MM.1S (cell line): ENCODE data around the gene EIF3M.

Source experiments
- DNase-seq: peaks from one replicate; pipeline ENCODE4 v3.0.0-alpha.2; 2015
- H2AFZ ChIP-seq: fragments of 300-600 bp; sonication (generic); 2 replicates; pipeline ENCODE4 v1.6.0; 2016; ENCODE audit warnings: antibody characterized with exemption, low read length
- H3F3A ChIP-seq: fragments of 300-600 bp; sonication (generic); 2 replicates; pipeline ENCODE4 v1.6.1; 2016; ENCODE audit warnings: mild to moderate bottlenecking, antibody characterized with exemption, low read length, moderate library complexity, mixed read lengths; ENCODE audit not compliant: insufficient read depth
- H3K27ac ChIP-seq: fragments of 300-600 bp; sonication (generic); 2 replicates; pipeline ENCODE4 v1.5.1; 2016; ENCODE audit warnings: mild to moderate bottlenecking, low read length
- H3K27me3 ChIP-seq: fragments of 300-600 bp; sonication (generic); replicated peaks from 2 replicates; pipeline ENCODE4 v1.6.0; 2016; ENCODE audit warnings: low read length; ENCODE audit not compliant: insufficient read depth
- H3K36me3 ChIP-seq: fragments of 300-600 bp; sonication (generic); replicated peaks from 2 replicates; pipeline ENCODE4 v1.6.1; 2016; ENCODE audit warnings: mild to moderate bottlenecking, low read length, mixed read lengths; ENCODE audit not compliant: insufficient read depth
- H3K4me1 ChIP-seq: fragments of 300-600 bp; sonication (generic); 2 replicates; pipeline ENCODE4 v1.6.1; 2016; ENCODE audit warnings: low read length, mixed read lengths
- H3K4me2 ChIP-seq: fragments of 300-600 bp; sonication (generic); 2 replicates; pipeline ENCODE4 v1.6.0; 2016; ENCODE audit warnings: low read depth, low read length
- H3K4me3 ChIP-seq: fragments of 300-600 bp; sonication (generic); 2 replicates; pipeline ENCODE4 v1.5.1; 2016; ENCODE audit warnings: low read length, mixed read lengths
- H3K79me2 ChIP-seq: fragments of 300-600 bp; sonication (generic); 2 replicates; pipeline ENCODE4 v1.6.1; 2016; ENCODE audit warnings: mixed run types, low read length, mixed read lengths
- H3K9ac ChIP-seq: fragments of 300-600 bp; sonication (generic); 2 replicates; pipeline ENCODE4 v1.6.1; 2016; ENCODE audit warnings: low read length, mixed read lengths
- H3K9me2 ChIP-seq: fragments of 300-600 bp; sonication (generic); replicated peaks from 2 replicates; pipeline ENCODE4 v1.6.1; 2016; ENCODE audit warnings: mild to moderate bottlenecking, low read length, mixed read lengths; ENCODE audit not compliant: insufficient read depth
- H3K9me3 ChIP-seq: fragments of 300-600 bp; sonication (generic); replicated peaks from 2 replicates; pipeline ENCODE4 v1.6.1; 2016; ENCODE audit warnings: mild to moderate bottlenecking, low read length, mixed read lengths; ENCODE audit not compliant: insufficient read depth
- H4K20me1 ChIP-seq: fragments of 300-600 bp; sonication (generic); 2 replicates; pipeline ENCODE4 v1.6.1; 2016; ENCODE audit warnings: mild to moderate bottlenecking, low read length, moderate library complexity, mixed read lengths; ENCODE audit not compliant: insufficient read depth
- CTCF ChIP-seq: fragments of 300-600 bp; sonication (generic); IDR thresholded peaks from 2 replicates; pipeline ENCODE4 v1.5.1; 2016; ENCODE audit warnings: antibody characterized with exemption, low read length, mixed read lengths
- EZH2 ChIP-seq: fragments of 300-600 bp; sonication (generic); optimal IDR thresholded peaks from 2 replicates; pipeline ENCODE3; 2017; ENCODE audit warnings: low read depth, mild to moderate bottlenecking, antibody characterized with exemption, low read length, mixed read lengths
- EZH2phosphoT487 ChIP-seq: fragments of 300-600 bp; sonication (generic); IDR thresholded peaks from 2 replicates; pipeline ENCODE4 v1.6.1; 2018; ENCODE audit warnings: antibody characterized with exemption, low read length

Gene EIF3M

GRCh38 chr11:32573228-32573627 lies 10.4 kb upstream of the EIF3M start:
- Histone ChIP-seq H3K9me3 (no peaks in the 10 kb centered on the region), H3K27ac (no peak overlapping the region), H3K27me3 (no peaks in the 10 kb centered on the region), H3K36me3 (no peaks in the 10 kb centered on the region), H3K9me2 (no peaks in the 10 kb centered on the region), H3K4me2 (no peak overlapping the region), H4K20me1 (no peaks in the 10 kb centered on the region), H3K4me1 (no peaks in the 10 kb centered on the region), H3F3A (no peaks in the 10 kb centered on the region), H3K9ac (no peak overlapping the region), H3K4me3 (no peak overlapping the region), H2AFZ (no peak overlapping the region), H3K79me2 (no peaks in the 10 kb centered on the region)
- no peak for TF ChIP-seq EZH2
- no peak for TF ChIP-seq CTCF
- TF ChIP-seq EZH2phosphoT487: no peak
- no peak for DNase-seq

DNA sequence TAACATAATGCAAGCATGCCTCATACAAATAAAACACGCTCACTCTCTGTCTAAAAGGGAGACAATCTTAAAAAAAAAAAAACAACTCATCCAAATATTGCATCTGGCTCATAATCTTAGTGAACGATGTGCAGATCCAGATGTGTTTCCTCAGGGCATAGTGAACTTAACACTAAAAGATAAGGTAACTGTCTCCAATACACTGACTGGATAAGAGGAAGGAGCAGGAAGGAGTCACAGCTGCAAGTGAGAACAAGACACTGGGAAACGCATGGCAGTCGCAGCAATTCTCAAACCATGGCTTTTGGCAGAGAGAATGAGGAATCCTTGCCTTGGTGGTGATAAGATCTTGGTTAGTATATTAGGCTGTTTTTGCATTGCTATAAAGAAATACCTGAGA lies 9.2 kb upstream of the EIF3M start:
- TF ChIP-seq EZH2phosphoT487 (no peak), CTCF (no peak), EZH2 (no peak)

DNA sequence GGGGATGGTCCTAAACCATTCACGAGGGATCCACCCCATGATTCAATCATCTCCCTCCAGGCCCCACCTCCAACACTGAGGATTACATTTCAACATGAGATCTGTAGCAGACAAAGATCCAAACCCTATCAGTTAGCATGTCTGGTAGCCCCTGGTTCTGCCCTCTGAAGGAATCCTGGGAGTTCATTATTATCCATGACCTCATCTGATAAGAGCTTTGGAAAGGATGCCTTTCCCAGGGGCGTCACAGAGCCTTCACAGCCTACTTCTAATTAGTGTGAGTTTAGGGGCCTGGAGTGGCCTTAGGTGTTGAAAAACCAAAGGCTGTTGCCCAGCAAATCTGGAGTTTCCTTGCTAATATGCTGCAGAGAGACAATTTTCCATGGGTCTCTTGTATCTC lies 8.6 kb upstream of the EIF3M start:
- Histone ChIP-seq H3K9me2 (no peaks in the 10 kb centered on the region), H3K27me3 (no peaks in the 10 kb centered on the region), H3K79me2 (no peaks in the 10 kb centered on the region), H3K9ac (no peak overlapping the region), H3F3A (no peaks in the 10 kb centered on the region), H2AFZ (no peak overlapping the region), H3K4me2 (no peak overlapping the region), H3K4me3 (no peak overlapping the region), H3K9me3 (no peaks in the 10 kb centered on the region), H4K20me1 (no peaks in the 10 kb centered on the region), H3K27ac (no peak overlapping the region), H3K36me3 (no peaks in the 10 kb centered on the region), H3K4me1 (no peaks in the 10 kb centered on the region)
- no peak for DNase-seq
- no peak for TF ChIP-seq CTCF
- no peak for TF ChIP-seq EZH2phosphoT487
- no peak for TF ChIP-seq EZH2

More for the DNA sequence above, 9.2 kb upstream of the EIF3M start:
- Histone ChIP-seq H3K79me2 (no peaks in the 10 kb centered on the region), H3K4me3 (no peak overlapping the region), H3K9ac (no peak overlapping the region), H3K27ac (no peak overlapping the region), H3K9me2 (no peaks in the 10 kb centered on the region), H3K9me3 (no peaks in the 10 kb centered on the region), H3F3A (no peaks in the 10 kb centered on the region), H3K4me1 (no peaks in the 10 kb centered on the region), H3K36me3 (no peaks in the 10 kb centered on the region), H3K27me3 (no peaks in the 10 kb centered on the region), H4K20me1 (no peaks in the 10 kb centered on the region), H3K4me2 (no peak overlapping the region), H2AFZ (no peak overlapping the region)
- no peak for DNase-seq
